Measurements from ENCODE around the gene CLK1. TPM values are rescaled to one million over a fixed set of nuclear protein-coding genes. Genes with fewer than 3 reads are reported as not detected.

CLK1 gene
- total RNA-seq, 1 donor from 2014 or later: 63.0 TPM

- Histone ChIP-seq H3K36me3 (ENCODE audit: control insufficient read depth, insufficient read depth, low read length) (peaks cover 1% of the 10 kb centered on the region), H3K4me3 (ENCODE audit: low read depth, low read length) (no peak overlapping the region), H3K27me3 (ENCODE audit: control insufficient read depth, insufficient read depth, low read length) (no peaks in the 10 kb centered on the region)
- TF ChIP-seq CTCF (IDR thresholded peaks at IDR 0.05; ENCODE audit: insufficient read depth, low read length, poor library complexity, severe bottlenecking): no peak
- DNase-seq (ENCODE audit: low read depth): no peak
Observed at GRCh38 chr2:200847939-200848338, 16.5 kb downstream of the CLK1 start.

- no peak for DNase-seq (ENCODE audit: low read depth)
- TF ChIP-seq CTCF (IDR thresholded peaks at IDR 0.05; ENCODE audit: insufficient read depth, low read length, poor library complexity, severe bottlenecking): no peak
- Histone ChIP-seq H3K36me3 (ENCODE audit: control insufficient read depth, insufficient read depth, low read length) (peaks cover 1% of the 10 kb centered on the region), H3K27me3 (ENCODE audit: control insufficient read depth, insufficient read depth, low read length) (no peaks in the 10 kb centered on the region), H3K4me3 (ENCODE audit: low read depth, low read length) (no peak overlapping the region)
Observed at GRCh38 chr2:200847269-200847668, 17.2 kb downstream of the CLK1 start.

- no peak for DNase-seq (ENCODE audit: low read depth)
- no peak for TF ChIP-seq CTCF (IDR thresholded peaks at IDR 0.05; ENCODE audit: insufficient read depth, low read length, poor library complexity, severe bottlenecking)
- H3K4me3 ChIP-seq (ENCODE audit: low read depth, low read length): no peak overlapping the region
- no peaks in the 10 kb centered on the region for H3K27me3 ChIP-seq (ENCODE audit: control insufficient read depth, insufficient read depth, low read length)
- no peaks in the 10 kb centered on the region for H3K36me3 ChIP-seq (ENCODE audit: control insufficient read depth, insufficient read depth, low read length)
Observed at GRCh38 chr2:200845669-200846325, 18.7 kb downstream of the CLK1 start.

- Histone ChIP-seq H3K27me3 (ENCODE audit: control insufficient read depth, insufficient read depth, low read length) (no peaks in the 10 kb centered on the region), H3K36me3 (ENCODE audit: control insufficient read depth, insufficient read depth, low read length) (no peaks in the 10 kb centered on the region), H3K4me3 (ENCODE audit: low read depth, low read length) (no peak overlapping the region)
- DNase-seq (ENCODE audit: low read depth): no peak
- no peak for TF ChIP-seq CTCF (IDR thresholded peaks at IDR 0.05; ENCODE audit: insufficient read depth, low read length, poor library complexity, severe bottlenecking)
Observed at GRCh38 chr2:200845194-200845593, 19.3 kb downstream of the CLK1 start.

- no peaks in the 10 kb centered on the region for H3K36me3 ChIP-seq (ENCODE audit: control insufficient read depth, insufficient read depth, low read length)
- no peaks in the 10 kb centered on the region for H3K27me3 ChIP-seq (ENCODE audit: control insufficient read depth, insufficient read depth, low read length)
- DNase-seq (ENCODE audit: low read depth): no peak
- no peak for TF ChIP-seq CTCF (IDR thresholded peaks at IDR 0.05; ENCODE audit: insufficient read depth, low read length, poor library complexity, severe bottlenecking)
- no peak overlapping the region for H3K4me3 ChIP-seq (ENCODE audit: low read depth, low read length)
Observed at GRCh38 chr2:200843993-200844948, 20.2 kb downstream of the CLK1 start.

Measured in kidney epithelial cell (primary cell).